GM18520 (cell line): ENCODE data around the gene CDRT15.
"Not testable (repeated sequence)": the region's sequence is repeated elsewhere in the genome, so short reads cannot be mapped to it uniquely, and the experiment has no call there.

ENCODE experiments used
- ATAC-seq: cut with Tn5 transposase; IDR thresholded peaks from one replicate; pipeline ENCODE4 v1.9.1; 2021; ENCODE audit not compliant: unreplicated experiment

Gene CDRT15

DNA sequence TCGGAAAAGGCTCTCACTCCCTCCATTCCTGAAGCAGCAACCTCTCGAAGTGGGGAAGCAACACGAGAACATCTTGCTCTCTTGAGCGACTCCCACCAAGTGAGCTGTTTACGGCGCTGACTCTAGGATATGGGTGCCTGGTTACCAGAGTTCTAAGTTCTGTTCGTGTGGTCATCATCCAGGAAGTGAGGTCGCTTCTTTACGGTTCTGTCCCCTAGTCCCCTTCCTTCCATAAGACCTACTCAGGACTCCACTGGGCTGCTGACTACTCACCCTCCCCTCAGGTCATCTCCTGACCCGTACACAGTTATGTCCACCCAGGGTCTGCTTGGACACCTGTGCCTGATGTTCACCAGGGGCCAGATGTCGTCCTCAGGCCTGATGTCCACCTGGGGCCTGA is at the start of gene CDRT15:
Gene CDRT15, minus strand, starts transcription at position 101 of the 400 bp plus-strand sequence. Its CDS starts 29 bp downstream, at position 72.
- ATAC-seq: not testable (repeated sequence)

DNA sequence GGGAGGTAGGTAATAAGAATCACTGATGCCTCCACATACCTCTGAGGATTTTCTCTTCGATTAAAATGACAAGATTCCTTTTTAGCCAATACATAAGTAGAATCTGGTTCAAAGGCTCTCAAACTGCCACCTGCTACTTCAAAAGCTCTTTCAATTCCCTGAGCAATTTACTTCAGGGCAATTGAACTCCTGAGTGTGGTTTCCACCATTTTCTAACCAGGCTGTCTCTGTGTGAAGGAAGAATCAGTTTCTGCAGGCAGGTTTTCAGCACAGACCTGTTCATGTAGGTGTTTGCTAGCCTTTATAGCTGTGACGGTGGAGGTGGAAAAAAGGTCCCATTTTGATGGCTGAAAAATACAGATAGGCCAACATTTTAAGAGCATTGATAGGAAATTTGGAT is 46.1 kb upstream of the CDRT15 start:
- no peak for ATAC-seq

GRCh38 chr17:14281530-14281929 is 44.9 kb upstream of the CDRT15 start:
- ATAC-seq: no peak

DNA sequence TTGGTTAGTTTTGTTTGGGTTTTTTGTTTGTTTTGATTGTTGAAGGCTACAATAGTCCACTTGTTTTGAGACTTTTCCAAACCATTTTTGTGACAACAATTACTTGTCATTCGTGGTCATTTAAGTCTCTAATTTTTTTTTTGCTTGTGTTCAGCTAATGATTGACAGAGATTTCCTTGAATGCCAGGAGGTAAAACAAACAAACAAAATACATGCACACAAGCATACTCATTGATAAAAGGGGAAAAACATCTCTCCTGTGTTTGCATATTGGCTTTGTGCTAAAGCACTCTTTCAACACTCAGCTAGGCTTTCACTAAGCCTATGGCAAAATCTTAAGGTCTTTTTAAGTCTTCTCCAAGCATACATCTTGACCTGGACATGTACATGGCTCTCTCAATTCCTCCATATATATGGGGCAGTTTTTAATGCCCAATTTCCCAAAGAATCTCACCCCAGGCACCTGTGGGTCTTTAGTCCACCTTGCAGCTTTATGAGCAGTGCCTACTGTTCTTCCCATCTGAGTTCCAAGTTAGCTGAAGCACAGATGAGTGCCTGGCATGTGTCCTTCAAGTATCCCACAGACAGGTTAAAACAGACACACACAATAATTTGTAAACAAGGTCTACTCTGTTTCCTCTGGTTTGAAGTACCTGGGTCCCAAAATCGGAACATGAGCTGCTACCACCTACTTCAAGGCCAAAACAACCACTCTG is 40.0 kb upstream of the CDRT15 start:
- ATAC-seq: no peak

DNA sequence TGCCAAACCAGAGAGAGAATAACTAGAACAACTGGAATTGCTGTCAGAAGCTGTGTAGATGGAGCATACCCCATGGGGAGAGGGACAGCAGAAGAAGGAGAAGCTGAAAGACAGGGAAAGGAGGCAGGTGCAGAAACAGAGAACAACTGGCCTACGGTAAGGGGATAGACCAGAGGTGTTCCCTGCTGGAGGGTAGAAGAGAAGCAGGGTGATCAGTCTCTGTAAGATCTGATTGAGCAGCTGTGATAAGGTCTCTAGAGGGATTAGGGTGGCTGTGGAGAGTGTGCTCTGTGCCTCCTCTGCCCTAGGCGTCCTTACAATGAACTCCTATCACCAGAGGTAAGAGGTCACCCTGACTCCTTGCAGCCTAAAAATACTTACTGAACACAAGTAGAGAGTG is 33.8 kb upstream of the CDRT15 start:
- no peak for ATAC-seq

DNA sequence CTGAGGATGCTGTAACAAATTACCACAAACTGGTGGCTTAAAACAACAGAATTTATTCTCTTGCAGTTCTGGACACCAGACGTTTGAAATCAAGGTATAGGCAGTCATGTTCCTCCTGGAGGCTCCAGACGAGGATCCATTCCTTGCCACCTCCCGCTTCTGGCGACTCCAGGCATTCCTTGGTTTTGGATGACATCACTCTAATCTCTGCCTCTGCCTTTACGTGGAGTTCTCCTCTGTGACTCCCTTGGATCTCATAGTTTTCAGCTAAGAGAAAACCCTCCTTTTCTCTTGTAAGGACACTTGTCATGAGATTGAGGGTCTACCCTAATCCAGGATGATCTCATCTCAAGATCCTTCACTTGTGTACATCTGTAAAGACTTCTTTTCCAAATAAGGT is 32.8 kb upstream of the CDRT15 start:
- no peak for ATAC-seq

GRCh38 chr17:14268264-14268663 is 31.6 kb upstream of the CDRT15 start:
- no peak for ATAC-seq

DNA sequence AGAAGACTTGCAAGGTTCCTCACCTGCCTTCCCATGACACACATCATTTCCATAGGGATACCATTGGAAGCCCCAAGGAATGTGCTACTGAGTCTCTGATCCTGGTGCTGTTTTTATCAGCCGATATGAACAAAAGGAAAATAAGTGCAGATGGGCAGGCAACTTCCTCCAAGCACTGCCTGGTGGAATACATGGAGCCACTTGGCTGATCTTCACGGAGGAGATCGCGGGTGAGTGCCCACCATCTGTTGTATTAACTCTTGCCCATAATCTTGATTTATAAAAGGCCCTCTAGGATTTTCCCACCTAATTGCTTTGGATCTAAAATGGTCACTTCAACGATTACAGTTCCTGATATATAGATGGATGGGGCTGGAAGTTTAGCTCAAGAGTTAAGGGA is 24.7 kb upstream of the CDRT15 start:
- no peak for ATAC-seq

GRCh38 chr17:14245629-14246028 is 9.0 kb upstream of the CDRT15 start:
- no peak for ATAC-seq

DNA sequence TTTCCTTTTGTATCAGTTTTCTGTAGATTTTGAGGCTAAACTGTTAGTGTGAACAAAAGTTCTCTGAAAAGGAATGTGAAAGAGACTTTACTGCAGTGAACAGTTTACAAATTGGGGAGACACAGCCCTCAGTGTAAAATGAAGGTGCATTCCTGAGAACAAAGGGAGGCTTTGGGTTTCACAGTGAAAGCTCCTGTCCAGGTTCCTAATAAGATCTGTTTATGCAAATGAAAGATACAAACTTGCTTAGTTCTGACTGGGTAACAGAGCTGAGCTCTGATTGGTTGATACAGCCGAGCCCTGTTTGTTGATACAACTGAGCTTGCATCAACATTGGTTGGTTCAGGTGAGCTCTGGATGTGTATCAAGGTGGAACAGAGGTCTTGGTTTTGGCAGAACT is 8.3 kb upstream of the CDRT15 start:
- no peak for ATAC-seq

- ATAC-seq: not testable (repeated sequence)
These were observed 2.6 kb upstream of the CDRT15 start for GRCh38 chr17:14239271-14239670.

DNA sequence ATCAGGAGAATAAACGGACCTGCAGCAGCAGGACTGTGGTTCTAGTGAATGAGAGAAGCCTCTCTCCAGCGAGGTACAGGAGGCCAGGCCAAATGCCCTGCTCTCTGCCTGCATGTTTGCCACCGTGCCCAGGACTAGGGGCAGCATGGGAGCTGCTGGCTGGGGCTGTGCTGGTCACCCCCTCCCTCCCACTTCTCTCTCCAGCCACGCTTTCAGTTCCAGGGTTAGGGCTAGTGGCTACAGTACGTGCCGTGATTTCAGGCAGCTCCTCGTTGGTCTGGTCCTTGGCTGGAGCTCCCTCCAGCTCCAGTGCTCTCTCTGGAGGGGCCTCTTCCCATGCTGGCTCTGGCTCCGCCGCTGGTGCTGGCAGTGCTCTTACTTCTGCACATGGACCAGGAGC is 630 bp downstream of the CDRT15 start:
- not testable (repeated sequence) for ATAC-seq

GRCh38 chr17:14235047-14235446 is 1.6 kb downstream of the CDRT15 start:
- ATAC-seq: not testable (repeated sequence)

DNA sequence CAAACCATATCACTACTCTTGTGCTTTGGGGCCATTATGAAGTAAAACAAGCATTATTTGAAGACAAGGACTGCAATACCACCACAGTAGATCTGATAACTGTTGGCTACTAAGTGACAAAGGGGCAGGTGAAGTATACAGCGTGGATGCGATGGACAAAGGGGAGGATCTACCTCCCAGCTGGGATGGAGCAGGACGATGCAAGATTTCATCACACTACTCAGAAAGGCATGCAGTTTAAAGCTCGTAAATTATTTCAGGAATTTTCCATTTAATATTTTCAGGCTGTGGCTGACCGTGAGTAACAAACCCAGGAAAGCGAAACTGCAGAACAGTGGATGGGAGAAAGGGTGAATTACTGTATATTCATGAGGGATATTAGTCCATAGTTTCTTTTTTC is 5.5 kb downstream of the CDRT15 start:
- ATAC-seq: not testable (repeated sequence)

DNA sequence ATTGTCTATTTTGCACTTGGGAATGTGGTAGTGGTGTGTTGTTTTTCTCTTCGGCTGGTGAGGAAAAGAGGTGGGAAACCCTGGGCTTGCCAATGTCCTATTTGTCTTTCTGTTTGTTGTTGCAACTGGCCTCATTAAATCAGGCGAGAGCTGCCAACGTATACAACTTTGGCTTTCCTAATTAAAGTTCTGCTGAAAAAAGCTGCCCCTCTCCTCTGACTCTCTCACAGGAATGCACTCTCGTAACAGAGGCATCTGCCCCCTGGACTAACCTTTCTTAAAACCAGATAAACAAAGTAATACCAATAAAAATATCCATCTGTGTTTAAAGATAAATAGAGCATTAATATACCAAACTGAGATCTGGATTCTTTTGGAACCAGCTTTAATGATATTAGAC is 7.8 kb downstream of the CDRT15 start:
- no peak for ATAC-seq

DNA sequence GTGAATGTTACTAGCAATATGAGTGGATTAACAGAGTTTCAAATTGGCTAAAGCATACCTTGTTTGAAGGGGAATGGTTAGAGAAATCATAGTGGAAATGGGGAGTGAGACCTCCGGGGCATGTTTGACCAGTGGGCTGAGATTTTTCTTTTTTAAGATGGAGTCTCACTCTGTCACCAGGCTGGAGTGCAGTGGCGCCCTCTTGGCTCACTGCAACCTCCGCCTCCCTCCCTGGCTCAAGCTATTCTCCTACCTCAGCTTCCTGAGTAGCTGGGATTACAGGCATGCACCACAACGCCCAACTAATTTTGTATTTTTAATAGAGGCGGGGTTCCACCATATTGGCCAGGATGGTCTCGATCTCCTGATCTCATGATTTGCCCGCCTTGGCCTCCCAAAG is 9.6 kb downstream of the CDRT15 start:
- ATAC-seq: no peak

- no peak for ATAC-seq
These were observed 11.2 kb downstream of the CDRT15 start for GRCh38 chr17:14225254-14225980.

GRCh38 chr17:14222611-14223010 is 14.1 kb downstream of the CDRT15 start:
- ATAC-seq: no peak

GRCh38 chr17:14214271-14214670 is 22.4 kb downstream of the CDRT15 start:
- no peak for ATAC-seq

DNA sequence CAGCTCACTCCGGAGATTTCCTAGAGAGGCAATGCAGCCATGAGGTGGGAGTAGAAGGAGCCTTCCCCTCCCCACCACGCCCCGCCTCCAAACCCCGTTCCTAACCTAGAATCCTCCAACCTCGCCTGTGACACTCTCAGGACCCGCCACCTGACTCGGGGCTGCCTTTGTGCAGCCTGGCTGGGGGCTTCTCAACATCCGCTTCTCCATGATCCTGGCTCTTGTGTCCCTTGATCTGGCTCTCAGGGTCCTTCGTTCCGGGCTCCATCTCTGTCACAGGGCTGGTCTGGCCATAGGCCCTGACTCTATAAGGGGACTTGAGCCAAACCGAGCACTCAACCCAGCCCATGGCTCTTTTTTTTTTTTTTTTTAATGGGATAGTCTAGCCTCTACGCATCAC is 24.3 kb downstream of the CDRT15 start:
- no peak for ATAC-seq

GRCh38 chr17:14211801-14212200 is 24.9 kb downstream of the CDRT15 start:
- ATAC-seq: no peak

GRCh38 chr17:14211246-14211645 is 25.4 kb downstream of the CDRT15 start:
- no peak for ATAC-seq

DNA sequence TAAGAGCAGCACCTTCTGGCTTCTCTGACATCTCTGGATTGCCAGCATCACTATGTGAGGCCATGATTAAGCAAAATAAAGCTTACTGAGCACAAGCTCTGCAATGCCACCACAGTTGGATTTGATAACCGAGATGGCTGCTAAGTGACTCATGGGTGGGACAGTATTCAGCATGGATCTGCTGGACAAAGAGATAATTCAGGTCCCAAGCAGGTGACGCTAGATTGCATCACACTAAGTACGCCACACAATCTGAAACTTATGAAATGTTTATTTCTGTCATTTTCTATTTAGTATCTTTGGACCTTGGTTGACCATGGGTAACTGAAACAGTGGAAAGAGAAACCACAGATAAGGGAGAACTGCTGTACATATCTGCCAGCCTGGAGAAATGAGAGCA is 27.4 kb downstream of the CDRT15 start:
- ATAC-seq: no peak
